T47D (cell line): ENCODE data around the gene IL1RAP.
"Not testable (repeated sequence)": the region's sequence is repeated elsewhere in the genome, so short reads cannot be mapped to it uniquely, and the experiment has no call there.

Experiments
- DNase-seq, 2 experiments: peaks; one replicate each; pipeline versions ENCODE4 v3.0.0 to v3.0.0-alpha.2; 2011 to 2012; ENCODE audit warnings: low read depth in 1 of 2, low spot score in 1 of 2
- JUND ChIP-seq: IDR thresholded peaks from 2 replicates; pipeline ENCODE4 v1.6.1; 2012; ENCODE audit warnings: low read depth
- in situ Hi-C: cut with HindIII; loops from 2 replicates; pipeline ENCODE4 v1.10.0; 2016; ENCODE audit warnings: low sequenced_read_pairs, low pct_unique_long_range_greater_than_20kb

The IL1RAP gene

DNA sequence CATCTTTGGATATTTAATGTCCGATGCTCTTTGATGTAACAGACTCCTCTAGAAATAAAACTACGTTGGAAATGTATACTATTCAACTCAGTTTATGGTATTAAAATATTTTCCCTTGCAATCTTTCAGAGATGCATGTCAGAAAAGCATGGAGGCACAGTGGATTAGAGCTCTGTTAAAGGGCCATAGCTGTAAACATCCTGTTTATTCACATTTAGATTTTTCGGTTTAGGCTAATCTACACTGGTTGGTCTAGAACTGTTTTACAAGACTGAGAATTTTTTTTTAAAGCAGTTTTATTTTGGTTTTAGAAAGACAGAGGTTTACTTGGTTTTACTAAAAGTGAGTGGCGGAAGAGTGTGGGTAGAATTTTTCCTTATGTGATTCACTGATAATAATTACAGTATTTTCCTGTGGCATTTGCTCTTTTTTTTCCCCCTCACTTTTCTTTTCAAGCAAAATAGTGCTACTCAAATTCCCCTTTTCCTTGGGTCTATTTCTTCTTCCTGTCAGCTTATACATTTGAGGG, 132.1 kb downstream of the IL1RAP start:
- TF ChIP-seq JUND = no peak
- in situ Hi-C loops = no loop called here
- DNase-seq = no peak

DNA sequence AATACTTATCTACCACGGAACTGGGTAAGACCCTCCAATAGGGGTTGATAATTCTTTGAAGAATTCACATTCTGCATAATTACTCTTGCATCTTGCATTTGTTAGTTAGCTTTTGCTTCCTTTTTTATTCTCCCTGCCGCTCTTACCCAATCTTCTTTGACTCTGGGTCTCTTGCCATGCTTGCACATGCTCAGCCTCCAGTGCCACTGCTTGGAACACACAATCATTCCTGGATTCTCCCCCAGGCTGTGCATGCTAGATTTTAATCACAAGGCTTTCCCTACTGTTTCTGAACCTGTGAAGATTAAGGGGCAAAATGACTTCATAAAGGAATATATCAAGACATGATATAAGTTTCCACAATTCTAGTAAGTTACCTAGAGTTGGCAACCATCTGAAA, 133.1 kb downstream of the IL1RAP start:
- no peak for TF ChIP-seq JUND
- DNase-seq = peak in 1 of 2 experiments; percentile 30
- in situ Hi-C loops = no loop called here

- no peak for TF ChIP-seq JUND
- no peak for DNase-seq
- in situ Hi-C loops = no loop called here
These were observed 142.0 kb downstream of the IL1RAP start for GRCh38 chr3:190655933-190656332.

- DNase-seq = no peak
- in situ Hi-C loops = no loop called here
- TF ChIP-seq JUND = no peak
These were observed 144.2 kb downstream of the IL1RAP start for GRCh38 chr3:190658106-190658505.

- no peak for TF ChIP-seq JUND
- DNase-seq = no peak
- in situ Hi-C loops = no loop called here
These were observed 152.9 kb downstream of the IL1RAP start for GRCh38 chr3:190666821-190667220.

DNA sequence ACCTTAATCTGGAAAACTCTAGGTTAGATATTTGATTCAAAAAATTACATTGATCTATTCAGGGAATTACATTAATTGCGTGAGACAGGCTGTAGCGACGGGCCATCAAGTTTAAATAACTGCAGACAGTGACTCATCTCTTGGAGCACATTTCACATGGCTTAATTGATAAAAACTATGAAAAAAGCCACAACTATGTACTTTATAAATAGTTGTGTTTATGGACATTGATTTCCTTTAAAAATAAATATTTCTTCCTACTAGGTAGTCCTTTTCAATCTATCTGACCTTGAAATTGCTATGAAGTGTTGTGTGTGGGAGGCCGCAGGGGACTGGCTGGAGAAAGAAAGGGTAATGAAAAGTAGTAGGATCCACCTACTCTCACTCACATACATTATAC, 157.8 kb downstream of the IL1RAP start:
- in situ Hi-C loops = no loop called here
- no peak for DNase-seq
- TF ChIP-seq JUND = no peak

GRCh38 chr3:190673148-190673547, 159.3 kb downstream of the IL1RAP start:
- in situ Hi-C loops = no loop called here
- no peak for DNase-seq
- no peak for TF ChIP-seq JUND

DNA sequence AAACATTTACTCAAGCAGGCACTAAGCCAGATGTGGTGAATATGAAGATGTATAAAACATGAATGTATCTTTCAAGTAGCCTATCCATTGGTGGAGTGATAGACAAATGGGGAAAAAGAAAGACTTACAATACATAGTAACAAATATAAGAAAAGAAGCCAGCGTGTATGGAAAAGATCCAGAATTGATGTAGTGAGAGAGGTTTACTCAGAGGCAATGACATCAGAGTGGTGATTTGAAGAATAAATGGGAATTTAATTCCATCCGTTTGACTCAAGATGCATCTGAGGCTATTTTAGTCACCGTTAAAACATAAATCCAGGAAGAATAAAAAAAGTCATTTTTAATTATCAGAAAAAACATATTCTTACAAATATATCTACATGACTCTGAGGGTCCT, 162.6 kb downstream of the IL1RAP start:
- no peak for DNase-seq
- TF ChIP-seq JUND = no peak
- in situ Hi-C loops = loop anchor here (25.0 kb wide), 1 partner anchor 714 kb away; no protein-coding TSS in a partner anchor

- in situ Hi-C loops = loop anchor here (25.0 kb wide), 1 partner anchor 715 kb away; no protein-coding TSS in a partner anchor
- no peak for DNase-seq
- no peak for TF ChIP-seq JUND
These were observed 163.1 kb downstream of the IL1RAP start for GRCh38 chr3:190677001-190677400.

- in situ Hi-C loops = loop anchor here (25.0 kb wide), 1 partner anchor 716 kb away; no protein-coding TSS in a partner anchor
- not testable (repeated sequence) for DNase-seq
These were observed 164.0 kb downstream of the IL1RAP start for GRCh38 chr3:190677868-190678267.

DNA sequence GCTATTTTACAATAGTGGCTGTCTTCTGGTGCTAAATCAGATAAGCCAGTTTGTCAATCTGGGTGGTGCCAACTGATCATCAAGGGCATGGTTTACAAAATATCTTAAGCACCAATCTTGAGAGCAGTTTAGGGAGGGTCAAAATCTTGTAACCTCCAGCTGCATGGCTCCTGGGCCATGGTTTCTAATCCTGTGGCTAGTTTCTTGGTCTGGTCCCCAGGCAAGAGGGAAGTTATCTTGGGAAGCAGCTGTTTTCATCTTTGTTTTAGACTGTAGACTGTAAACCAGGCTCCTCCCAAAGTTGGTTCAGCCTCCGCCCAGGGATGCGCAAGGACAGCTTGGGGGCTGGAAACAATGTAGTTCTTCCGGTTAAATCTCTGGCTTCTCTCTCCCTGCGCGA, 166.8 kb downstream of the IL1RAP start:
- in situ Hi-C loops = loop anchor here (25.0 kb wide), 1 partner anchor 718 kb away; no protein-coding TSS in a partner anchor
- no peak for TF ChIP-seq JUND
- DNase-seq = no peak

GRCh38 chr3:190684776-190685175, 170.9 kb downstream of the IL1RAP start:
- in situ Hi-C loops = loop anchor here (25.0 kb wide), 1 partner anchor 722 kb away; no protein-coding TSS in a partner anchor
- DNase-seq = no peak
- no peak for TF ChIP-seq JUND

DNA sequence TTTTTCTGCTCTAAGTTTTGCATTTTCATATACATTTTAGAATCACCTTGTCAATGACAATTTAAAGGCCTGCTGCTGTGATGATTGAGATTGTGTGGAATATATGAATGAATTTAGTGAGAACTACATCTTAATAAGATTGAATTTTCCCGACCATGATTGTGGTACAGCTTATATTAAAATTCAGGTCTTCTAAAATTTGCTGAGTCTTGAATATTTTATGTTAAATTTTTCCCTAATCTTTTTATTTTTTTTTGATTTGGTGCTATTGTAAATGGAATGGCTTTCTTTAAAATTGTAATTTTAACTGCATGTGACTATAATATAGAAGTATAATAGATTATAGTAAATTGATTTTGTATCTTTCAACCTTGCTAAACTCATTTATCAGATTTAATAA, 172.1 kb downstream of the IL1RAP start:
- no peak for DNase-seq
- TF ChIP-seq JUND = no peak
- in situ Hi-C loops = loop anchor here (25.0 kb wide), 1 partner anchor 724 kb away; no protein-coding TSS in a partner anchor

DNA sequence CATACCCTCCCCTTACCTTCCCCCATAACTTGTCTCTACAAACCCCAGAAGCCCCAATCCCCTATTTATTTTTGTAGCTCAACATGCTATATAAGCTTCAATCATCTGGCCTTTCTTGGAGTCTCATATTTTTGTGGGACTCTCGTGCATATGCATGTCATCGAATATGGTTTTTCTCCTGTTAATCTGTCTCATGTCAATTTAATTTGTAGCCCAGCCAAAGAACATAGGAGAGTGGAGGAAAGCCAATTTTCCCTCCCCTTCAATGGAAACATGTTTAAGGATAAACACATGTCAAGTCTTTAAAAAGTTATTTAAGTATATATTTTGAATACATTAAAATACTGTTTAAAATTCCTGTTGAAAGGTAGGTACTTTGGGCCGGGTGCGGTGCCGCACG, 176.4 kb downstream of the IL1RAP start:
- in situ Hi-C loops = loop anchor here (25.0 kb wide), 1 partner anchor 728 kb away; no protein-coding TSS in a partner anchor
- TF ChIP-seq JUND = no peak

More for the DNA sequence above, 176.4 kb downstream of the IL1RAP start:
- no peak for DNase-seq
